CD4-positive, alpha-beta memory T cell (primary cell): Measurements from ENCODE around the gene VEPH1. TPM values are rescaled to one million over a fixed set of nuclear protein-coding genes. Genes with fewer than 3 reads are reported as not detected.

Experiments
- CTCF ChIA-PET: fragments of 350-600 bp; sonication (Branson Sonifier 250); formaldehyde crosslinking; loops from one replicate; lab custom pipeline; 2021; ENCODE audit warnings: inconsistent platforms; ENCODE audit not compliant: partially characterized antibody; lab: Charles Lee
- POLR2A ChIA-PET: fragments of 350-600 bp; sonication (Branson Sonifier 250); formaldehyde crosslinking; loops from one replicate; lab custom pipeline; 2021; ENCODE audit not compliant: partially characterized antibody; lab: Charles Lee
- DNase-seq, 5 donors: peaks; one replicate each; pipeline versions ENCODE4 v3.0.0 to v3.0.0-alpha.2; 2020 to 2022; ENCODE audit warnings: mixed read lengths in 1 of 5
- H3K27ac ChIP-seq: one replicate; pipeline ENCODE4 v1.7.0; 2013; ENCODE audit warnings: low read depth, low read length
- H3K27me3 ChIP-seq: 2 replicates; pipeline ENCODE4 v1.7.0; 2013; ENCODE audit warnings: mild to moderate bottlenecking, low read length, moderate library complexity; ENCODE audit not compliant: insufficient read depth
- H3K36me3 ChIP-seq: 2 replicates; pipeline ENCODE4 v1.7.0; 2013; ENCODE audit warnings: mild to moderate bottlenecking, low read length, moderate library complexity; ENCODE audit not compliant: insufficient read depth
- H3K4me1 ChIP-seq: 2 replicates; pipeline ENCODE4 v1.7.0; 2013; ENCODE audit warnings: mild to moderate bottlenecking, low read length, moderate library complexity; ENCODE audit not compliant: insufficient read depth
- H3K4me3 ChIP-seq, 2 donors: one replicate each; pipeline ENCODE4 v1.7.0; 2013; ENCODE audit warnings: low read length in 2 of 2, mild to moderate bottlenecking in 1 of 2
- H3K9me3 ChIP-seq, 2 donors: one replicate each; pipeline ENCODE4 v1.7.0; 2013; ENCODE audit warnings: low read length in 2 of 2, control low read depth in 1 of 2; ENCODE audit not compliant: control insufficient read depth in 1 of 2
- H3K27ac Mint-ChIP-seq, 7 donors: one replicate each; pipeline ENCODE4 v1.8.0; 2020 to 2021; ENCODE audit warnings: mixed read lengths in 7 of 7, mild to moderate bottlenecking in 6 of 7, inconsistent platforms in 3 of 7, moderate library complexity in 3 of 7
- H3K27me3 Mint-ChIP-seq, 2 donors: one replicate each; pipeline ENCODE4 v1.8.0; 2020 to 2021; ENCODE audit warnings: mixed read lengths in 2 of 2
- H3K36me3 Mint-ChIP-seq, 2 donors: one replicate each; pipeline ENCODE4 v1.8.0; 2020 to 2021; ENCODE audit warnings: mixed read lengths in 2 of 2, inconsistent platforms in 1 of 2, mild to moderate bottlenecking in 1 of 2
- H3K4me1 Mint-ChIP-seq, 4 donors: one replicate each; pipeline ENCODE4 v1.8.0; 2020 to 2021; ENCODE audit warnings: mixed read lengths in 4 of 4, mild to moderate bottlenecking in 1 of 4
- H3K4me3 Mint-ChIP-seq, 8 donors: one replicate each; pipeline ENCODE4 v1.8.0; 2020 to 2021; ENCODE audit warnings: mixed read lengths in 8 of 8, mild to moderate bottlenecking in 7 of 8, moderate library complexity in 6 of 8, inconsistent platforms in 3 of 8
- H3K9me3 Mint-ChIP-seq, 8 donors: one replicate each; pipeline ENCODE4 v1.8.0; 2020 to 2021; ENCODE audit warnings: mixed read lengths in 8 of 8, mild to moderate bottlenecking in 5 of 8, inconsistent platforms in 3 of 8, moderate library complexity in 1 of 8
- intact Hi-C: fragments of 100-400 bp; cut with micrococcal nuclease; formaldehyde crosslinking; loops from one replicate; pipeline ENCODE4 v1.15.1; 2023
- polyA plus RNA-seq, 2 donors: library from polyadenylated mRNA; unstranded; fragments of 300-500 nt; fragmentation: Illumina TruSeq; gene quantifications; one replicate each; pipeline ENCODE4 v1.2.3, GENCODE V29; 2021
- total RNA-seq, 2 experiments: library from RNA; stranded (reverse); gene quantifications; one replicate each; pipeline ENCODE4 v1.2.3, GENCODE V29; 2021

The VEPH1 gene
- total and polyA plus RNA-seq, 4 experiments from 2014 or later = not detected

GRCh38 chr3:157237886-157238285 lies 265.3 kb downstream of the VEPH1 start:
- Histone ChIP-seq H3K9me3 (no peaks in the 10 kb centered on the region), H3K4me3 (no peak overlapping the region), H3K36me3 (no peaks in the 10 kb centered on the region), H3K4me1 (no peaks in the 10 kb centered on the region), H3K27me3 (no peaks in the 10 kb centered on the region), H3K27ac (no peak overlapping the region)
- peaks cover 2 to 4% of the 10 kb centered on the region in 2 donors for H3K27me3 Mint-ChIP-seq
- H3K4me1 Mint-ChIP-seq = peaks cover 0 to 5% (median 4%) of the 10 kb centered on the region in 4 donors
- H3K9me3 Mint-ChIP-seq = no peaks in the 10 kb centered on the region
- H3K4me3 Mint-ChIP-seq = no peak overlapping the region
- ChIA-PET POLR2A (interaction anchor here (2.5 kb wide), 1 partner anchor 77 kb away, joined by 10 read pairs; the partner anchor contains the start of gene CCNL1), CTCF (interaction anchor here (0.7 to 0.9 kb wide), 3 partner anchors 18 to 1086 kb away, joined by 3 to 5 read pairs (median 3); no protein-coding TSS in a partner anchor)
- H3K27ac Mint-ChIP-seq = no peak overlapping the region
- no peak for DNase-seq
- intact Hi-C loops = loop anchor here (10.0 kb wide), 1 partner anchor 1193 kb away; no protein-coding TSS in a partner anchor
- H3K36me3 Mint-ChIP-seq = no peaks in the 10 kb centered on the region

GRCh38 chr3:157235291-157235690 lies 267.9 kb downstream of the VEPH1 start:
- CTCF ChIA-PET = interaction anchor here (1.3 kb wide), 1 partner anchor 34 kb away, joined by 3 read pairs; no protein-coding TSS in a partner anchor
- peak overlapping the region in 1 of 8 donors; percentile 7 for H3K4me3 Mint-ChIP-seq
- Histone ChIP-seq H3K27ac (no peak overlapping the region), H3K9me3 (no peaks in the 10 kb centered on the region), H3K27me3 (no peaks in the 10 kb centered on the region), H3K36me3 (no peaks in the 10 kb centered on the region), H3K4me3 (no peak overlapping the region), H3K4me1 (no peaks in the 10 kb centered on the region)
- H3K27me3 Mint-ChIP-seq = peaks cover 2 to 4% of the 10 kb centered on the region in 2 donors
- DNase-seq = no peak
- POLR2A ChIA-PET = no interaction called here
- intact Hi-C loops = loop anchor here (10.0 kb wide), 1 partner anchor 1190 kb away; no protein-coding TSS in a partner anchor
- H3K9me3 Mint-ChIP-seq = no peaks in the 10 kb centered on the region
- H3K4me1 Mint-ChIP-seq = peaks cover 0 to 5% (median 5%) of the 10 kb centered on the region in 4 donors
- no peaks in the 10 kb centered on the region for H3K36me3 Mint-ChIP-seq
- H3K27ac Mint-ChIP-seq = no peak overlapping the region

- no peak overlapping the region for H3K27ac Mint-ChIP-seq
- POLR2A ChIA-PET = no interaction called here
- Histone ChIP-seq H3K4me1 (no peaks in the 10 kb centered on the region), H3K36me3 (no peaks in the 10 kb centered on the region), H3K27ac (no peak overlapping the region), H3K9me3 (no peaks in the 10 kb centered on the region), H3K27me3 (no peaks in the 10 kb centered on the region), H3K4me3 (no peak overlapping the region)
- H3K9me3 Mint-ChIP-seq = no peaks in the 10 kb centered on the region
- H3K36me3 Mint-ChIP-seq = no peaks in the 10 kb centered on the region
- CTCF ChIA-PET = interaction anchor here (0.6 kb wide), 1 partner anchor 12 kb away, joined by 3 read pairs; no protein-coding TSS in a partner anchor
- no peak for DNase-seq
- H3K4me1 Mint-ChIP-seq = peaks cover 0 to 3% (median under 1%) of the 10 kb centered on the region in 4 donors
- peaks cover 2 to 3% of the 10 kb centered on the region in 2 donors for H3K27me3 Mint-ChIP-seq
- intact Hi-C loops = loop anchor here (10.0 kb wide), 1 partner anchor 1189 kb away; no protein-coding TSS in a partner anchor
- H3K4me3 Mint-ChIP-seq = no peak overlapping the region
Measured at GRCh38 chr3:157233923-157234322, 269.3 kb downstream of the VEPH1 start.

GRCh38 chr3:157232141-157232540 lies 271.1 kb downstream of the VEPH1 start:
- H3K27me3 ChIP-seq = no peaks in the 10 kb centered on the region
- CTCF ChIA-PET = no interaction called here
- POLR2A ChIA-PET = no interaction called here
- Mint-ChIP-seq H3K27me3 (peaks cover 2 to 3% of the 10 kb centered on the region in 2 donors), H3K36me3 (no peaks in the 10 kb centered on the region), H3K9me3 (no peaks in the 10 kb centered on the region), H3K4me3 (peak overlapping the region in 1 of 8 donors; percentile 0), H3K27ac (no peak overlapping the region), H3K4me1 (peaks cover 0 to 2% (median 0%) of the 10 kb centered on the region in 4 donors)
- no peaks in the 10 kb centered on the region for H3K9me3 ChIP-seq
- DNase-seq = no peak
- H3K36me3 ChIP-seq = no peaks in the 10 kb centered on the region
- intact Hi-C loops = loop anchor here (10.0 kb wide), 1 partner anchor 1187 kb away; no protein-coding TSS in a partner anchor
- H3K4me1 ChIP-seq = no peaks in the 10 kb centered on the region
- H3K27ac ChIP-seq = no peak overlapping the region
- no peak overlapping the region for H3K4me3 ChIP-seq

GRCh38 chr3:157231071-157231470 lies 272.1 kb downstream of the VEPH1 start:
- H3K4me3 Mint-ChIP-seq = no peak overlapping the region
- peaks cover 0 to 4% (median under 1%) of the 10 kb centered on the region in 4 donors for H3K4me1 Mint-ChIP-seq
- peaks cover 0 to 1% (median 0%) of the 10 kb centered on the region in 8 donors for H3K9me3 Mint-ChIP-seq
- Histone ChIP-seq H3K27ac (no peak overlapping the region), H3K4me3 (no peak overlapping the region), H3K36me3 (no peaks in the 10 kb centered on the region), H3K4me1 (no peaks in the 10 kb centered on the region), H3K9me3 (no peaks in the 10 kb centered on the region), H3K27me3 (no peaks in the 10 kb centered on the region)
- DNase-seq = no peak
- H3K27ac Mint-ChIP-seq = no peak overlapping the region
- peaks cover 0 to 2% of the 10 kb centered on the region in 2 donors for H3K36me3 Mint-ChIP-seq
- ChIA-PET POLR2A (no interaction called here), CTCF (no interaction called here)
- intact Hi-C loops = loop anchor here (10.0 kb wide), 1 partner anchor 1186 kb away; no protein-coding TSS in a partner anchor
- H3K27me3 Mint-ChIP-seq = peaks cover 2 to 3% of the 10 kb centered on the region in 2 donors

- Histone ChIP-seq H3K4me1 (no peaks in the 10 kb centered on the region), H3K36me3 (no peaks in the 10 kb centered on the region), H3K27me3 (no peaks in the 10 kb centered on the region), H3K4me3 (no peak overlapping the region), H3K27ac (no peak overlapping the region), H3K9me3 (no peaks in the 10 kb centered on the region)
- POLR2A ChIA-PET = no interaction called here
- Mint-ChIP-seq H3K9me3 (peaks cover 0 to 2% (median 0%) of the 10 kb centered on the region in 8 donors), H3K27ac (no peak overlapping the region), H3K4me3 (no peak overlapping the region), H3K36me3 (peaks cover 0 to 3% of the 10 kb centered on the region in 2 donors), H3K4me1 (peaks cover 0 to 2% (median under 1%) of the 10 kb centered on the region in 4 donors), H3K27me3 (no peaks in the 10 kb centered on the region)
- CTCF ChIA-PET = no interaction called here
- DNase-seq = no peak
- intact Hi-C loops = no loop called here
Measured at GRCh38 chr3:157226173-157226847, 276.9 kb downstream of the VEPH1 start.

GRCh38 chr3:157225001-157225400 lies 278.2 kb downstream of the VEPH1 start:
- no peaks in the 10 kb centered on the region for H3K9me3 ChIP-seq
- Mint-ChIP-seq H3K36me3 (peaks cover 0 to 3% of the 10 kb centered on the region in 2 donors), H3K27ac (no peak overlapping the region), H3K4me1 (peaks cover 0 to 2% (median under 1%) of the 10 kb centered on the region in 4 donors), H3K9me3 (peaks cover 0 to 2% (median 0%) of the 10 kb centered on the region in 8 donors), H3K4me3 (no peak overlapping the region), H3K27me3 (no peaks in the 10 kb centered on the region)
- no peaks in the 10 kb centered on the region for H3K36me3 ChIP-seq
- DNase-seq = no peak
- H3K4me3 ChIP-seq = no peak overlapping the region
- intact Hi-C loops = no loop called here
- H3K27me3 ChIP-seq = no peaks in the 10 kb centered on the region
- POLR2A ChIA-PET = no interaction called here
- CTCF ChIA-PET = no interaction called here
- H3K27ac ChIP-seq = no peak overlapping the region
- no peaks in the 10 kb centered on the region for H3K4me1 ChIP-seq
